ENCODE results near the gene CISD3.

The CISD3 gene

DNA sequence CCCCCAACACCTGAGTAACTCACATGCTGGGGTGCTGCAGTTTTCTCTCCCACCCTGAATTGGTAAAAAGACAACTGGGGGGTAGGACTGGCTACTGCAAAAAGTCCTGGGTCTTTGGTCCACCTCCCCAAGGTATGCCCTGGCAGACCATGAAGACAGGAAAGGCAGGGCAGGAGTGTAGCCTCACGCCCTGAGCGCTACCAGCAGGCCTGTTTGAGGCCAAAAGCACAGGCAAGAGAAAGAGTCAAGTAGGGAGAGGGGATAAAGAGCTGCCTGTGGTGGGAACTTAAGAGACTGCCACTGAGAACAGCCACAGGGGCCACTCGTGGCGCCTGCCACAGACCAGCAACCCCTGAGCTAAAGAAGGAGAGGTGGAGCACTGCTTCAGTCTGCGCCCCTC is 36.2 kb downstream of the CISD3 start:
- in situ Hi-C loops (cut with MboI; ENCODE audit: low sequenced_read_pairs), result no loop called here

- in situ Hi-C loops (cut with MboI; ENCODE audit: low sequenced_read_pairs), result no loop called here
Measured at GRCh38 chr17:38768417-38768816, 38.3 kb downstream of the CISD3 start.

DNA sequence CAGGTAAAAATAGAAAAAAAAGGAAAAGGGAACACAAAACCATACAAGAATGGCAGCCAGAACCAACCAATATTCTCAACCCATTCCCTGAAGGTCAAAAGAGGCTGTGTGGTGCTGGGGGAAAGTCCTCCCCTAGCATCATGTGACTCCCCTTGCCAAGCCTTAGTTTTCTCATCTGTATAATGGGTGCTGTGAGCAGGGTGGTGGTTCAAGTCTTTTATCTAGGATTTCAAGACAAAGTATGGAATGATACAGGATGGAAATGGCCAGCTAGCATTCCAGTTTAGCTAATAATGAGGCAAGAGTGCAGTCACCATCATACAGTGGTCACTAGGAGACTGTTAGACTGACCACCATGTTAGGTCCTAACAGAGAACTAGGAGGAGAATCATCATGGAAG is 43.1 kb downstream of the CISD3 start:
- in situ Hi-C loops (cut with MboI; ENCODE audit: low sequenced_read_pairs), result no loop called here

DNA sequence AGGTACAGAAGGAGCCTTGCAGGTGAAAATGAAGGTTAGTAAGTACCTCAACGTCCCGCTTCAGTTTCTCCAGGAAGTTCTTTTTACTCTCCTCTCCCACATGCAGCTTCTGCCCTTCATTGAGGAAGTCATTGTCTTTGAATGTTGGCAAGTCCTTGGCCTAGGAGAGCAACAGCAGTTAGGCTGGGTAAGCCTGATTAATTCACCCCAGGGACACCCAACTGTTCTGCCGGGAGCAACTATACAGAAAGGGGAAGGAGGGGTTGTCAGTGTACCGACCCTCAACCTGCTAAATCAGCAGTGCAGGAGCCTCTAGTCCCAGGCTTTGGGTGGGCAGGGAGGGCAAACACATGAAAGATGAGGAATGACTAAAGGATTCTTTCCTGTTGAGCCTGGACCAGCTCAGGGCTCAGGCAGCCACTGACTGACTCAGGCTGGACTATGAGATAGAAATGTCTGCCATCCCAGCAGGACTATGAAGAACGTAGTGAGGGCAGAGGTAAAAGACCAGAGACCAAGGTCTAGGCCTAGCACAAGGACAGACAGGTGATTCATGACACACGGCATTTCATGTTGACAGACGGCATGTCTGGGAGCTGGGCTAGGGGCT is 47.6 kb downstream of the CISD3 start:
- in situ Hi-C loops (cut with MboI; ENCODE audit: low sequenced_read_pairs), result no loop called here

DNA sequence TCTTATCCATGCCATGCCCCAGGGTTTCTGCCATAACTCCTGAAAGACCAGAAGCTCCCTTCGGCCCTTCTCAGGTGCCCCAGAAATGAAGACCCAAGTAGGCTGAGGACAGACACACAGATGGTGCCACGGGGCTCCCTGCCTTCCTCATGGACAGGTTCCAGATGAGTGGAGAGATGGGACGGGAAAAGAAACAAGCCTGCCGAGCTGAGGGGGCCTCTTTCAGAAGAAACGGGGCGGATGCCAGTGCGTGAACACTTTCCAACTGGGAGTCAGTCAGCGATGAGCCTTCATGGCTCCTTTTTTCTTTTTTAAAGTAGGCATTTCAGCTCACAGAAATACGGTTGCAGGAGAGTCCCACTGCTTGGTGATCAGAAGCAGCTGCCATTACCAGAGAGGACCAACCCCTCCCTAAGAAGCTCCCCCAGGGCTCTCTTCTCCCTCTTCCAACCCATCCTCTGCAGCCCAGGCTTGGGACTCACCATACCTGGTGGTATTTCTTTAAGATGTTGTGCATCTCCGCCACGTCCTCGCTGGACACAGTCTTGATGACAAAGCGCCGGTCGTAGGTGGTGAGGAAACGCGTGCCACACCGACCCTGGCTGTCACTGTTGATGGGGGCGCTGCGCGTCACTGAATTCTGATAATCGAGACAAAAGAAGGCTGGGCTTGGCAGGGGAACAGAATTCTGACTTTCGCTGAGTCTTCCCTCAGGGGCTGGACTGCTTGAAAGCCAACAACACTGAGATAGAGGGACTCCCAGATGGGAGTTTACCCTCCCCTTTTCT is 50.0 kb downstream of the CISD3 start:
- in situ Hi-C loops (cut with MboI; ENCODE audit: low sequenced_read_pairs), result no loop called here

GRCh38 chr17:38783227-38783626 is 53.1 kb downstream of the CISD3 start:
- in situ Hi-C loops (cut with MboI; ENCODE audit: low sequenced_read_pairs), result no loop called here

Data from HL-60/S4 treated with retinoic acid at 250 ng/mL for 4 days and 3 days (cell line).